ENCODE results near the gene CACNB2.

DNA sequence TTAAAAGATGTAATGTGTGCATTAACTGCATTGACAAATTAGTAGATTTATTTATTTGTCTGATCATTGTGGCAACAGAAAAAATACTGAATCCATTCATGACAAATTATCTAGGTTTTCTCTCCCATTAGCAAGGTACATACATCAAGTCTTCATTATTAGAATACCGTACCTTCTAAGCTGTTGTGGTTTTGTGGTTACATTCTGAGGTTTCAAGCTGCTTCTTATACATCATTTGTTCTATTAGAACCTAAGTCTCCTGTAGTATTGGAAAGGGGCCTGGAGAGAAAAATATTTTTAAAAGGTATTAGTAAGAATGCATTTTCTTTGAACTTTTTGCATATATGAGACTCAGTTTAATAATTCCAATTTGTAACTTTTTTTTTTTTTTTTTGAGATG lies 26.3 kb upstream of the CACNB2 start:
- TF ChIP-seq POLR2A (IDR thresholded peaks at IDR 0.05) = no peak
- TF ChIP-seq, protein P1, sequence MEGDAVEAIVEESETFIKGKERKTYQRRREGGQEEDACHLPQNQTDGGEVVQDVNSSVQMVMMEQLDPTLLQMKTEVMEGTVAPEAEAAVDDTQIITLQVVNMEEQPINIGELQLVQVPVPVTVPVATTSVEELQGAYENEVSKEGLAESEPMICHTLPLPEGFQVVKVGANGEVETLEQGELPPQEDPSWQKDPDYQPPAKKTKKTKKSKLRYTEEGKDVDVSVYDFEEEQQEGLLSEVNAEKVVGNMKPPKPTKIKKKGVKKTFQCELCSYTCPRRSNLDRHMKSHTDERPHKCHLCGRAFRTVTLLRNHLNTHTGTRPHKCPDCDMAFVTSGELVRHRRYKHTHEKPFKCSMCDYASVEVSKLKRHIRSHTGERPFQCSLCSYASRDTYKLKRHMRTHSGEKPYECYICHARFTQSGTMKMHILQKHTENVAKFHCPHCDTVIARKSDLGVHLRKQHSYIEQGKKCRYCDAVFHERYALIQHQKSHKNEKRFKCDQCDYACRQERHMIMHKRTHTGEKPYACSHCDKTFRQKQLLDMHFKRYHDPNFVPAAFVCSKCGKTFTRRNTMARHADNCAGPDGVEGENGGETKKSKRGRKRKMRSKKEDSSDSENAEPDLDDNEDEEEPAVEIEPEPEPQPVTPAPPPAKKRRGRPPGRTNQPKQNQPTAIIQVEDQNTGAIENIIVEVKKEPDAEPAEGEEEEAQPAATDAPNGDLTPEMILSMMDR (IDR thresholded peaks at IDR 0.05) = no peak

Measured in tibial nerve (tissue), 3 donors.